ENCODE measurements around the gene SNTG2.

GRCh38 chr2:1283020-1283801 lies 332.6 kb downstream of the SNTG2 start:
- TF ChIP-seq, protein P1, sequence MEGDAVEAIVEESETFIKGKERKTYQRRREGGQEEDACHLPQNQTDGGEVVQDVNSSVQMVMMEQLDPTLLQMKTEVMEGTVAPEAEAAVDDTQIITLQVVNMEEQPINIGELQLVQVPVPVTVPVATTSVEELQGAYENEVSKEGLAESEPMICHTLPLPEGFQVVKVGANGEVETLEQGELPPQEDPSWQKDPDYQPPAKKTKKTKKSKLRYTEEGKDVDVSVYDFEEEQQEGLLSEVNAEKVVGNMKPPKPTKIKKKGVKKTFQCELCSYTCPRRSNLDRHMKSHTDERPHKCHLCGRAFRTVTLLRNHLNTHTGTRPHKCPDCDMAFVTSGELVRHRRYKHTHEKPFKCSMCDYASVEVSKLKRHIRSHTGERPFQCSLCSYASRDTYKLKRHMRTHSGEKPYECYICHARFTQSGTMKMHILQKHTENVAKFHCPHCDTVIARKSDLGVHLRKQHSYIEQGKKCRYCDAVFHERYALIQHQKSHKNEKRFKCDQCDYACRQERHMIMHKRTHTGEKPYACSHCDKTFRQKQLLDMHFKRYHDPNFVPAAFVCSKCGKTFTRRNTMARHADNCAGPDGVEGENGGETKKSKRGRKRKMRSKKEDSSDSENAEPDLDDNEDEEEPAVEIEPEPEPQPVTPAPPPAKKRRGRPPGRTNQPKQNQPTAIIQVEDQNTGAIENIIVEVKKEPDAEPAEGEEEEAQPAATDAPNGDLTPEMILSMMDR (IDR thresholded peaks at IDR 0.05): no peak
- TF ChIP-seq POLR2A (IDR thresholded peaks at IDR 0.05): no peak

Measured in heart left ventricle (tissue), 13 donors.